ENCODE data around the gene TSBP1.

GRCh38 chr6:32367644-32368043 is 4.1 kb downstream of the TSBP1 start:
- TF ChIP-seq CTCF (IDR thresholded peaks at IDR 0.05) (no peak), REST (IDR thresholded peaks at IDR 0.05; ENCODE audit: insufficient read depth in 1 of 2, low read depth in 2 of 2, low read length in 1 of 2) (no peak), POLR2AphosphoS5 (IDR thresholded peaks at IDR 0.05; ENCODE audit: low read depth, low read length) (no peak)

All from Panc1 (cell line).